Measurements from ENCODE around the gene IFNL2.
"Not testable (repeated sequence)": the region's sequence is repeated elsewhere in the genome, so short reads cannot be mapped to it uniquely, and the experiment has no call there.

The IFNL2 gene

DNA sequence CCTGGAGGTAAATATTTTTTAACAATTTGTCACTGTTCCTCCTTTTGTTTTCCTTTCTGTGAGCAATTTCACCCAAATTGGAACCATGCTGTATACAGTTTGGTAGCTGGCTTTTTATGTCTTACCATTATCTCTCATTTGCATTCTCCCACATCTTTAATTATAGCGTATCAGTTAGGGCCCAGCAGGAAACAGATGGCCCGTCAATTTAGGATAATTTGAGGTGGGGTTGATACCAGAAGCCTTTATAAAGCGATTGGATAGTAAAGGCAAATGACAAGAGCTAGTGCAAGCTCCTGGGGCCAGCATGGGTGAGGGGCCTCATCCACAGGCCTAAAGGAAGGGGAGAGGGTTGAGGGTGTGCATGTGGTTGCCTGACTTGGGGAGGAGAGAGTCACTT is 15.7 kb upstream of the IFNL2 start:
- DNase-seq (ENCODE audit: low read depth in 3 of 3, low spot score in 1 of 3) = no peak

- no peak for DNase-seq (ENCODE audit: low read depth in 3 of 3, low spot score in 1 of 3)
Measured at GRCh38 chr19:39253374-39254149, 14.6 kb upstream of the IFNL2 start.

DNA sequence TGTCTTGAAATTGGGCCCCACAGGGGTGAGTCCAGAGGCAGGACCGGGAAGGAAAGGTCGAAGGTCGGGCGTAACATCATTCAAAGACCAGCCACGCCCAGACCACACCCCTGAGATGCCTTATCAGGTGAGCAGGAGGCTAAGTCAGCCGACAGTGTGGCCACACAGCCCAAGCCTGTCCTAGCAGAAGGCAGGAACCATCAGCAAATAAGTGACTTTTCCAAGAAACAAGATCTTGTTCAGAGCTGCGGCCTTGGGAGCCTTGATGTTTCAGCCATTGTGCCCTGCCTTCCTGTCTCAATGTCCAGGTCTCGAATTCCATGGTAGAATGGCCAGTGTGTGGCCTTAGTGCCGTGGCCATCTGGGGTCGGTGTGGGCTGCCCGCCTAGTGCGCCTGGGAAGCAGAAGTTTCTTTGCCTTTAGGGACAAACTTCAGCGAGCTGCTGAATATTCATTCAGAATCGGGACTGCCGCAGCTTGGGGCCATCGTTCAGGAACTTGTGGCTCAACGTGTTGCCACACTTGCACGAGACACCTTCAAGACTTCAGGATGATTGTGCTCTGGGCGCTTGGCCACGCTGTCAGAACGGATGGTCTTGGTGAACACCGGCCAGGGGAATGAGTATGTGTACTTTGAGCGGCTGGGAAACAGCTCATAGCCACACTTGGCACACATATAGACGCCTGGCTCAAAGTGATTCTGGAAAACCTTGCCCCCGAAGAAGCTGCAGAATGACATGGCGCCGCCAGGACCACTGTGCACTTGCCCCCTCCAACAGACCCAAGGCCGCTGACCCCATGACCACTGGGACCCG is 13.5 kb upstream of the IFNL2 start:
- DNase-seq (ENCODE audit: low read depth in 3 of 3, low spot score in 1 of 3) = no peak

DNA sequence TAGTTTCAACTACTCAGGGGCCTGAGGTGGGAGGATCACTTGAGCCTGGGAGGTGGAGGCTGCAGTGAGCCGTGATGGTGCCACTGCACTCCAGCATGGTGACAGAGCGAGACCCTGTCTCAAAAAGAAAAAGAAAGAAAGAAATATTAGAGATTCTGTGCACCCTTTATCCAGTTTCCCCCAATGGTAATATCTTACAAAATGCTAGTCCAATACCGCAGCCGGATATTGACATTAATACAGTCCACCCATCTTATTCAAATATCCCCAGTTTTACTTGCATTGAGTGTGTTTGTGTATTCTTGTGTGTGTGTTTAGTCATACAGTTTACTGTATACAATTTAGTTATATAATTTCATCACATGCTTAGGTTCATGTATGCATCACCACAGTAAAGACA is 11.0 kb upstream of the IFNL2 start:
- DNase-seq (ENCODE audit: low read depth in 3 of 3, low spot score in 1 of 3) = no peak

DNA sequence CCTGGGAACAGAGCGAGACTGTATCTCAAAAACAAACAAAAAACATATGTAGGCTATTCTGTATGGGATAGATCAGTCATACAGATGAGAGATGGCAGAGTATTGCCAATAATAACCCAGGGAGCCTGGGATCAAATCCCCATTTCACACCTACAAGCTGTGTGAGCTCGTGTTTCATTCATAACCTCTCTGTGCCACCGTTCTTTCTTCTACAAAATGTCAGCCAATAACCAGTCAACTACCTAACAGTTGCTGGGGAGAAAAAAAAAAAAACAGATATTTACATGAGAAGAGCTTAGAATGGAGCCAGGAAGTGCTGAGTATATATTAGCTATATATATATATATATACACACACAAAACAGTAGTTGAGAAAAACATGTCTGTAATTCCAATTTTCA is 6.5 kb upstream of the IFNL2 start:
- no peak for DNase-seq (ENCODE audit: low read depth in 3 of 3, low spot score in 1 of 3)

DNA sequence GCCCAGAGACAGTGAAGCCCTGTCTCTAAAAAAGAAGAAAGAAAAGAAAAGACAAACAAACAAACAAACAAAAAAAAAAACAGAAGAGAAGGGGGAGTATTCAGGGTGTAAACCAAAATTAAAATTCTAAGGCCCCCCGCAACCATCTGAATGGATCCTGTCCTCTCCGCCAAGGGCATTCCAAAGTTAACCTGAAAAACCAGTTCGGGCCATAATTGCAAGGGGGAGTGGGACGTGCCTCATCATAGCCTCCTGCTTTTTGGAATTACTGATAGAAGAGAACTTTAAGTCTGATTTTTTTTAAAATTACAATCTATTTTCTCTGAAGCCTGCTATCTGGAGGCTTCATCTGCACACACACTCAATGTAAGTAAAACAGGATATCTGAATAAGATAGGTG is 5.7 kb upstream of the IFNL2 start:
- no peak for DNase-seq (ENCODE audit: low read depth in 3 of 3, low spot score in 1 of 3)

GRCh38 chr19:39263912-39264305 is 4.3 kb upstream of the IFNL2 start:
- no peak for DNase-seq (ENCODE audit: low read depth in 3 of 3, low spot score in 1 of 3)

- DNase-seq (ENCODE audit: low read depth in 3 of 3, low spot score in 1 of 3) = no peak
Measured at GRCh38 chr19:39264306-39265290, 3.6 kb upstream of the IFNL2 start.

GRCh38 chr19:39265321-39265916 is 2.8 kb upstream of the IFNL2 start:
- no peak for DNase-seq (ENCODE audit: low read depth in 3 of 3, low spot score in 1 of 3)

DNA sequence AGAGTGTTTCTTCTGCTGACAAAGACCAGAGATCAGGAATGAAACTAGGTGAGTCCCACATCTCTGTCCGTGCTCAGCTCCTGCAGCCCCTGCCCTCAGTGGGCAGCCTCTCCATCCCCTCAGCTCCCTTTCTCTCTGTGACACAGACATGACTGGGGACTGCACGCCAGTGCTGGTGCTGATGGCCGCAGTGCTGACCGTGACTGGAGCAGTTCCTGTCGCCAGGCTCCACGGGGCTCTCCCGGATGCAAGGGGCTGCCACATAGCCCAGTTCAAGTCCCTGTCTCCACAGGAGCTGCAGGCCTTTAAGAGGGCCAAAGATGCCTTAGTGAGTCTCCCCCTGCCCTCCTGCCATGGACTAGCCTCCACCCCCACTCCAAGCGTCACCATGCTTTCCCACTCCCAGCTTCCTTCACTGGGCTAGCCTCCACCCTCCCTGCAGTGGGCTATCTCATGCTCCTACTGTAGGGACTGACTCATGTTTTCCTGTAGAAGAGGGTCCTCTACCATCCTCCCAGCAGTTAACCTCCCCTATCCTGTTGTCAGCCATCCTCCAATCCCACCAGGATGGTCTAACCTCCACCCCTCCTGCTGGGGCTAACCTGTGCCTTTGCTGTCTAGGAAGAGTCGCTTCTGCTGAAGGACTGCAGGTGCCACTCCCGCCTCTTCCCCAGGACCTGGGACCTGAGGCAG is 481 bp downstream of the IFNL2 start:
- DNase-seq (ENCODE audit: low read depth in 3 of 3, low spot score in 1 of 3) = not testable (repeated sequence)

DNA sequence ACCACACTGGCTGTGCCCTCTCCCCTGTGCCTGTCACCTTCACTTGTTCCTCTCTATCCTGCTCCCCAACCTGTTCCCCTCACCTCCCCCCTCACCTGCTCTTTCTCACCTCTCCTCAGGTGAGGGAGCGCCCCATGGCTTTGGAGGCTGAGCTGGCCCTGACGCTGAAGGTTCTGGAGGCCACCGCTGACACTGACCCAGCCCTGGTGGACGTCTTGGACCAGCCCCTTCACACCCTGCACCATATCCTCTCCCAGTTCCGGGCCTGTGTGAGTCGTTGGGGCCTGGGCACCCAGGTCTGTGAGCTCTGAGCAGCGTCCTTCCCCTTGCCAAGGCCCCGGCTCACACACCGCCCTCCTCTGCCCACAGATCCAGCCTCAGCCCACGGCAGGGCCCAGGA is 1.2 kb downstream of the IFNL2 start:
- not testable (repeated sequence) for DNase-seq (ENCODE audit: low read depth in 3 of 3, low spot score in 1 of 3)

GRCh38 chr19:39270036-39270871 is 2.1 kb downstream of the IFNL2 start:
- no peak for DNase-seq (ENCODE audit: low read depth in 3 of 3, low spot score in 1 of 3)

DNA sequence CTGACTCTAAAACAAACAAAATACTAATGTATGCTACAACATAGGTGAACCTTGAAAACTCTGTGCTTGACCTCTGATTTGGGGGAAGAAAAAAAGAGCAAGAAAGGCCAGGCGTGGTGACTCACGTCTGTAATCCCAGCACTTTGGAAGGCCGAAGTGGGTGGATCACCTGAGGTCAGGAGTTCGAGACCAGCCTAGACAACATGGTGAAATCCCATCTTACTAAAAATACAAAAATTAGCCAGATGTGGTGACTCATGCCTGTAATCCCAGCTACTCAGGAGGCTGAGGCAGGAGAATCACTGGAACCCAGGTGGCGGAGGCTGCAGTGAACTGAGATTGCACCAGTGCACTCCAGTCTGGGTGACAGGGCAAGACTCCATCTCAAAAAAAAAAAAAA is 5.7 kb downstream of the IFNL2 start:
- not testable (repeated sequence) for DNase-seq (ENCODE audit: low read depth in 3 of 3, low spot score in 1 of 3)

- no peak for DNase-seq (ENCODE audit: low read depth in 3 of 3, low spot score in 1 of 3)
Measured at GRCh38 chr19:39275578-39275977, 7.4 kb downstream of the IFNL2 start.

DNA sequence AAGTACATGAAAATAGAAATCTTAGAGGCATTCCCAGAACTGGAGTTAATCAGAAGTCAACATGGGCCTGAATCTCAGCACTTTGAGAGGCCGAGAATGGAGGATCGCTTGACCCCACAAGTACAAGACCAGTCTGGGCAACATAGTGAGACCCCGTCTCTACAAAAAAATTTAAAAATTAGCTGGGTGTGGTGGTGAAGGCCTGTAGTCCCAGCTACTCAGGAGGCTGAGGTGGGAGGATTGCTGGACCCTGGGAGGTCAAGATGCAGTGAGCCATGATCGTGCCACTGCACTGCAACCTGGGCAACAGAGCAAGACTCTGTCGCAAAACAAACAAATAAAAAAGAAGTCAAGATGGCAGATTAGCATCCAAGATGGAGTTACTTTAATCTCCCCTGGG is 8.5 kb downstream of the IFNL2 start:
- no peak for DNase-seq (ENCODE audit: low read depth in 3 of 3, low spot score in 1 of 3)

GRCh38 chr19:39277598-39277997 is 9.4 kb downstream of the IFNL2 start:
- no peak for DNase-seq (ENCODE audit: low read depth in 3 of 3, low spot score in 1 of 3)

GRCh38 chr19:39282021-39282420 is 13.8 kb downstream of the IFNL2 start:
- no peak for DNase-seq (ENCODE audit: low read depth in 3 of 3, low spot score in 1 of 3)

DNA sequence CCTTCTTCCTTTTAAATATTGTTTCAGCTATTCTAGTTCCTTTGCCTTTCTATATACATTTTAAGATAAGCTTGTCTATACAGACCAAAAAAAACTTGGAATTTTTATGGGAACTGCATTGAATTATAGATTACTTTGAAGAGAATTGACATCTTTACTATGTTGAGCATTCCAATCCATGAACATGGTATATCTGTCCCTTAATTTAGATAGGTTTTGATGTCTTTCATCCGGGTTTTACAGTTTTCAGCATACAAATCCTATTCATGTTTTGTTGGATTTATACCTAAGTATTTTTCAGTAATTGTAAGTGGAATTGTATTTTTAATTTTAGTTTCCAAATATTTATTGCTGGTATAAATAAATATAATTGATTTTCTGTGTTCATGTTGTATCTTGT is 15.8 kb downstream of the IFNL2 start:
- no peak for DNase-seq (ENCODE audit: low read depth in 3 of 3, low spot score in 1 of 3)

- DNase-seq (ENCODE audit: low read depth in 3 of 3, low spot score in 1 of 3) = no peak
Measured at GRCh38 chr19:39293394-39293793, 25.2 kb downstream of the IFNL2 start.

Measured in stimulated activated CD4-positive, alpha-beta T cell treated with anti-CD3 and anti-CD28 coated beads, TNF-alpha, amount 100 ng/mL, for 1 hour (primary cell).